Amygdala (tissue), 56 donors: ENCODE data around the gene KPNB1.
"Not testable (repeated sequence)": the region's sequence is repeated elsewhere in the genome, so short reads cannot be mapped to it uniquely, and the experiment has no call there.

Experiments used
- DNase-seq, 56 donors: peaks; one replicate each; lab custom pipeline; 2025; lab: John Stamatoyannopoulos, UW

KPNB1 gene

GRCh38 chr17:47675380-47676198 is 25.9 kb downstream of the KPNB1 start:
- no peak for DNase-seq

DNA sequence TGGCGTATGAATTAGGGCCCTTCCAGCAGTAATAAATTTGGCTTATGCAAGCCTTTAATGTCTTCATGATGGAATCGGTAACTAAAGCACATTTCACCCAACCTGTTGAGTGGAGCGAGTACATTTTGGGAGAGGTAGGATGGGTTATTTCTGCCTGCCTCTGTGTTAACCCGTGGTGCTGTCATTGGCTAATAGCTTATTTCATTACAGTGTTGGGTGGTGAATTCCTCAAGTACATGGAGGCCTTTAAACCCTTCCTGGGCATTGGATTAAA is 26.4 kb downstream of the KPNB1 start:
- DNase-seq = no peak

DNA sequence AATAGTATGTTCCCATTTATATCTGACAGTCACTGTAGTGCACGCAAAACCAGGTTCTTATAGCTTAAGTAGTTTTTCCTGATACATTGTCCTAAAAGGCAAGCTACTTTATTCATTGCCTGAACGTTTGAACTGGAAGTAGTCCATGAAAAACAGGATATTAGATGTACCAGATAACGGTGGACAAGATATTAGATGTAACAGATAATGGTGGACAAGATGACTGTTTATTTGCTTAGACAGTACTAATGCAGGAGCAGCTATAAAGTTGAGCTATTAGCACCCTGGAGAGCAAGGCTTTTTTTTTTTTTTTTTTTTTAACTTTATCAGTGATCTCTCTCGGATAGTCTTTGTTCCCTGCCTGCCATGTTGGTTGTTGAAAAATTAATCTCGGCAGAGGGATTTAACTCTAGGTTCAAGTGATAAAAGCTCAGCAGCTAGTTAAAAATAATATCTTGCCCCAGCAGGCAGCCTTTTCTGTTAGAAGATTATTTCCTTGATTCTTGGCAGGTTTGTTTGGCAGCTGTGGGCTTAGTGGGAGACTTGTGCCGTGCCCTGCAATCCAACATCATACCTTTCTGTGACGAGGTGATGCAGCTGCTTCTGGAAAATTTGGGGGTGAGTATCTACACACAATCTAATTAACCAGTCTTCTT is 26.9 kb downstream of the KPNB1 start:
- DNase-seq = no peak

DNA sequence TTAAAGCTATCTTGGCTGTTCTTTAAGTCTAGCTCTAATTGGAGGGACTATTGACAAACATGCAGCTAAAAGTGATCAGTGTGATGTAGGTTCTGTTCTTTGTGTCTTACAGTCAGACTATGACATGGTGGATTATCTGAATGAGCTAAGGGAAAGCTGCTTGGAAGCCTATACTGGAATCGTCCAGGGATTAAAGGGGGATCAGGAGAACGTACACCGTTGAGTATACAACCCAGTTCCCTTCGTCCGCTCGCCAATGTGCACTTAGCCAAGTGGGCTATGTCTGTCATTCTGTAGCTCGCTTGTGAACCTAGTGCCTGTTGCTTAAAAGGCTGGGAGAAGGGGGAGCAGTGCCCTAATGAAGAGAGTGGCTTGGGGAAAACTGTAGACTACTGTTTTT is 28.5 kb downstream of the KPNB1 start:
- DNase-seq = no peak

GRCh38 chr17:47682138-47682537 is 32.4 kb downstream of the KPNB1 start:
- DNase-seq = no peak

- DNase-seq = not testable (repeated sequence)
These were observed 33.0 kb downstream of the KPNB1 start for GRCh38 chr17:47682727-47683126.

DNA sequence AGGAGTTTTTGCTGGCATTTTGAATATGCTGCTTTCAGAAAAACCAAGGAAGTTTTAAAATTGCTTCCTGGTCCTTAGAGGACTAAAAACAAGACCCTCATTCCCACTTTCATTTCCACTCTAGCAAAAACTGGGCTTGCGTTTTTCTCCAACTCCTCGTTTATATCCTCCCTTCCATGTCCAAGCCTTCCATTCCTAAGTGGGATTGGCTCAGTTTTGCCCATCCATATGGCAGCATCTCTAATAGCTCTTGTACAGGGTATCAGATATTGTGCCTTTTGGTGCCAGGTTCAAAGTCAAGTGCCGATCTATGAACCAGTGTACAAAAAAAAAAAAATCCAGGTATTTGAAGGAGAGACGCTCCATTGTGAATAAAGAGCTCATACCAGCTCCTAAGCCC is 34.3 kb downstream of the KPNB1 start:
- no peak for DNase-seq

GRCh38 chr17:47684535-47685193 is 34.9 kb downstream of the KPNB1 start:
- no peak for DNase-seq

GRCh38 chr17:47685556-47686275 is 36.0 kb downstream of the KPNB1 start:
- no peak for DNase-seq

GRCh38 chr17:47686276-47686635 is 36.5 kb downstream of the KPNB1 start:
- DNase-seq = no peak

GRCh38 chr17:47686664-47687327 is 37.1 kb downstream of the KPNB1 start:
- DNase-seq = no peak

DNA sequence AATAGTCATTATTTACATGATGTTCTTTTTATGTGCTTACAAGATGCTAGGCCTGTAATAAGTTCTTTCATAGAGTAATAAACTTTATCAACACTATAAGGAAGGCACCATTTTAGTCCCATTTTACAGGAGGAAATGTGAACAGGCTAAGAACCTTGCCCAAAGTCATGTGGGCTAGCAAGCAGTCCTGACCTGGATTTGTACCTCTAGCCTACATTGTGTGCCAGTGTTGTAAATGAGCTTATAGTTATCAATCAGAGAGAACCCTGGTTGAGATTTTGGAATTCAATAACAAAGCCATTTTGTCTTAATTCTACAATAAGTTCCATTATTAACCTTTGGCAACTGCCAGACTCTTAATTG is 37.6 kb downstream of the KPNB1 start:
- no peak for DNase-seq

GRCh38 chr17:47687748-47688147 is 38.0 kb downstream of the KPNB1 start:
- DNase-seq = peak in 17 of 56 donors; percentile 18 to 51 (median 30)

DNA sequence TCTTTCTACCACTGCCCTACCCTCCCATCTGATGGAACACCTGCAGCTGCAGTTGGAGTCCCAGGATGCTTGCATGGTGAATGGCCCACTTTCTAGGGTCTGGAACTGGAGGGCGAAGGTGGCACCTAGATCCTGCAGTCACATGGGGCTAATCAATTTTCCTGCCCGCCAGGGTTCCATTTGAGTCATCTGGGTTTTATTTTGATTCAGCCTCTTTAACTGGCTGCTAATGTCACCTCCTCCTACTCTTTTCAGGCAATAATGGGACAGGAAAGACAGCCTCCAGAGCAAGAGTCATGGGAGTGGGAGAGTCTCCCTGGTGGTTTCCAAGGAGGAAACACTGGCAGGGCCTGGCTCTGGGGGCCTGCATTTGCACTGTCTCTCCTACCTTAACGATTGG is 40.4 kb downstream of the KPNB1 start:
- DNase-seq = no peak

DNA sequence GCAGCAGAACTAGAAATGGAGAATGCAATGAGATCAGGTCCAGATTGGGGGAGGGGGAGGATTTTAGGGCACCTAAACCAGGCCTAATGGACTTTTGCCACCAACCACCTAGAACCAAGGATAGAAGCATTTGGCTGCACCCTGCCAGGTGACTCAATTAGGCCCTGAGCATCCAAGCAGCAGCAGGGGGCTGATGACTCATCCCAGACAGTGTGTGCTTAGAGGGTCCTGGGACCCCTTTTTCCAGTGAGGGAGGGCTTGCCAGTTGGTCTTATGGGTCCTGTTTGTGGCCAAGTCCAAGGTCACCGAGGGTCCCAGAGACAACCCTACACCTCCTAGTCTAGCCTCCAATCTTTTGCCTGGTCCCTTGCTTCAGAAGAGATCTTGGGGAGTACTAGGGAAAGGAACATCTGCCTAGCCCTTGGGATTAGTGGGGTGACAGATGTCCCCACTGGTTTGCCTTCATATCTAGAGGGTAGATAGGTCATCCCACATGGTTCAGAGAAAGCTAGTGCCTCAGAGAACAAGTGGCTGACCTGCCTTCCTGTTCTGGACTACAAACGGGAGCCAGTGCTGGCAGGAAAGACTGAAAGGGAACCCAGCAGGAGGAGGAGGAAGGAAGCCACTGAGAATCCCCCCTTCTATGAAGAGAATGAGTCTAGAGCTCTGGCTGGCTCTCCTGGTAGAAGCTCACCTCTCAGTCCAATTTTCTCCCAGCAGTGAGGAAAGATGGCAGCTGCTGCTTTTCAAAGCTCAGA is 42.6 kb downstream of the KPNB1 start:
- no peak for DNase-seq

GRCh38 chr17:47692895-47693730 is 43.4 kb downstream of the KPNB1 start:
- no peak for DNase-seq

- peak in 19 of 56 donors; percentile 19 to 69 (median 47) for DNase-seq
These were observed 44.2 kb downstream of the KPNB1 start, which contains the start of gene TBKBP1 for GRCh38 chr17:47693731-47694580. TBKBP1 (plus strand) TSS chr17:47694161; CDS start chr17:47696113, 1,952 bp downstream.
